HG02970 (cell line): Measurements from ENCODE around the gene DDX24.

Experiments used
- ATAC-seq: cut with Tn5 transposase; IDR thresholded peaks from one replicate; pipeline ENCODE4 v1.9.1; 2021; ENCODE audit warnings: mild to moderate bottlenecking, moderate library complexity, moderate number of reproducible peaks; ENCODE audit not compliant: unreplicated experiment, low FRiP score

The DDX24 gene

GRCh38 chr14:94020267-94020666 lies 60.7 kb downstream of the DDX24 start:
- no peak for ATAC-seq

- no peak for ATAC-seq
These were observed 61.7 kb downstream of the DDX24 start for GRCh38 chr14:94019329-94019728.

- ATAC-seq = no peak
These were observed 62.7 kb downstream of the DDX24 start for GRCh38 chr14:94018308-94018707.

- ATAC-seq = no peak
These were observed 64.5 kb downstream of the DDX24 start for GRCh38 chr14:94016446-94016976.

GRCh38 chr14:94015223-94015622 lies 65.8 kb downstream of the DDX24 start:
- no peak for ATAC-seq

GRCh38 chr14:94014382-94014781 lies 66.6 kb downstream of the DDX24 start:
- ATAC-seq = no peak

GRCh38 chr14:94011795-94012194 lies 69.2 kb downstream of the DDX24 start:
- ATAC-seq = no peak

GRCh38 chr14:94010625-94011024 lies 70.4 kb downstream of the DDX24 start:
- no peak for ATAC-seq

- ATAC-seq = no peak
These were observed 71.2 kb downstream of the DDX24 start for GRCh38 chr14:94009767-94010166.

GRCh38 chr14:94008234-94008633 lies 72.8 kb downstream of the DDX24 start:
- no peak for ATAC-seq

- ATAC-seq = no peak
These were observed 75.5 kb downstream of the DDX24 start for GRCh38 chr14:94005324-94006073.

GRCh38 chr14:94004015-94004414 lies 77.0 kb downstream of the DDX24 start:
- ATAC-seq = no peak

- ATAC-seq = no peak
These were observed 77.6 kb downstream of the DDX24 start for GRCh38 chr14:94003397-94003796.

GRCh38 chr14:94001501-94002396 lies 79.3 kb downstream of the DDX24 start:
- ATAC-seq = no peak

- ATAC-seq = no peak
These were observed 80.0 kb downstream of the DDX24 start for GRCh38 chr14:94001016-94001415.

GRCh38 chr14:94000267-94000666 lies 80.7 kb downstream of the DDX24 start:
- no peak for ATAC-seq

- ATAC-seq = no peak
These were observed 81.4 kb downstream of the DDX24 start for GRCh38 chr14:93999573-93999972.

GRCh38 chr14:93998871-93999403 lies 82.1 kb downstream of the DDX24 start:
- no peak for ATAC-seq
